ENCODE data around the gene HLF.
"Not testable (repeated sequence)": the region's sequence is repeated elsewhere in the genome, so short reads cannot be mapped to it uniquely, and the experiment has no call there.

HLF gene

DNA sequence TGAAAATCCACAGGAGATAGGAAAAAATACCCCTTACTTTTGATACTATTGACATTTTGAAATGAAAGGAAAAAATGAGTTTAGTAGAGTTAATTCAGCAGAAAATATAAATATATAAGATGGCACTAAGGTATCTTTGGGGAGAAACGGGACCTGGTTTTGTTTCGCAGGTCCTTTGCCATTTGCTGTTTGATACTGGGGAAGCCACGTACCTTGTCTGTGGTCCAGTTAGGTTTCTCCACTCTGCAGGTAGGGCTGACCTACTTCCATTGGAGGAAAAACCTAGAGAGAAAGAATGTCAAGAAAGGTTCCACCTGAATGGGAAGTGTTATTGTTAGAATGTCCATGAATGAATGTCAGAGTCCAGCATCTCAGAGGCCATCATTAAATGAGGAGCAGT lies 48.1 kb downstream of the HLF start:
- no peak for DNase-seq

DNA sequence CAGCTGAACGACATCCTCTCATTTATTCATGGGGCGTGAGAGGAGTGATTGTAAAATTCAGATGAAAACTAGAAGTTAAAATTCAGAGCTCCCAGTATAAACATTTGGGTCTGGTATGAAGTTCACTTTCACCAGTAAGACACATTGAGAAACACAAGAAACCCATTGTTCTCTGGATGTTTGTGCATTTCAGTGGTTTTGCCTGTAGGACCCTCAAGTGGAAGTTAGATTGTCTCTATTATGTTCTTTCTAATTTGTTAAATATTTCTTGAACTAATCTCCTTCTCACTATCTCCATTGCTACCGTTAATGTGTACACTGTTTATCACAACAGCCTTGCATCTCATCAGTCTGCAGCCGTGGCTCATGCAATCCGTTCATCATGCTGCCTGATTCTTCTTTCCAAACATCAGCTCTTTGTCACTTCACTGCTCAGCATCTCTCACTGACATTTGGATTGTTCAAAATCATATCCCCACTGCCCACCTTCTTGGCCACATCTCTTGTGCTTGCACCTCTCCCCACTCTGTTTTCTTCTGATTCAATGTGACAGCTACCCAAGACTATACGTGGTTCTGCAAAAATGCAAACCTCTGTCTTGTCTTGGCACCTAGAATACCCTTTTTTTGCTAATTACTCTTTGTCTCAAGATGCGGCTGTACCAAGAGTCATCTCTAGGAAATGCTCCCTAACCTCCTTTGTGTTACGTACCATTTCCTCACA lies 49.5 kb downstream of the HLF start:
- no peak for DNase-seq

DNA sequence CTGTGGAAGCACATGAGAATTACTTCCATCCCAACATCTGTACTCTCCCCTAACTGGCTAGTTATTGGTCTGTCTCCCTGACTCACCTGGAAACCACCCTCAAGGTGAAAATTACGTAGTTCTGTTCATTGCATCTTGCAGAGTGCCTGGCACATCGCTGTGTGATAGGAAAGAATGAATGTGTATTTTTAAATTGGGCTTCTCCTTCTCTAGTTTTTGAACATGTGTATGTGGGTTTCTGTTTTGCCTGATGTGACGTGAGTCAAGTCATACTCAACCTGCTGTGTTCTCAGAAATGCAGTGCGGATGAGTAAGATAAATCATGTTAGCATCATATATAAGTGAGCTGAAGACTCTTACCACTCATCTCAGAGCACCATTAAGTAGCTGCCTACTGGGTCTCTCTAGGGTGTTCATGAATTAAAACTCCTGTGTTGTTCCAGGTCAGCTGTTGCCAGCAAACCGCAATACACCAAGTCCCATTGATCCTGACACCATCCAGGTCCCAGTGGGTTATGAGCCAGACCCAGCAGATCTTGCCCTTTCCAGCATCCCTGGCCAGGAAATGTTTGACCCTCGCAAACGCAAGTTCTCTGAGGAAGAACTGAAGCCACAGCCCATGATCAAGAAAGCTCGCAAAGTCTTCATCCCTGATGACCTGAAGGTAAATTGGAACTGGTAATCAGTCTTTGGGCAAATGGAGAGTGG lies 50.2 kb downstream of the HLF start:
- no peak for DNase-seq

DNA sequence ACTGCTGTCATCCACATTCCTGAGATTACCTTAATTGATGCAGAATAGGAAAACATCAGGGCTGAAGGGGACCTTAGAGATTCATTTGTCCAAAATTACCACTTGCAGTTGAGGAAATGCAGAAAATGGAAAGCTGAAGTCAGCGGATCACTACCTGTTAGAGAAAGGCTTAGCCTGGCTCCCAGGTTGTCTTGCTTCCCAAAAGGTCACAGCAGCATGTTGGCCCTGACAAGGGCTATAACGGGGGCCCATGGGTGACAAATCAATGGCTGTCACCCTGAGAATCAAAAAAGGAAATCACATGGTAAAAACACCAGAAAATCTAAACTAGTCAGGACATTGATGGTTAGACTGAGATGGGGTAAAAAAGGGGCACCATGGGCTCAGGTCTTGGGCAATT lies 51.7 kb downstream of the HLF start:
- no peak for DNase-seq

DNA sequence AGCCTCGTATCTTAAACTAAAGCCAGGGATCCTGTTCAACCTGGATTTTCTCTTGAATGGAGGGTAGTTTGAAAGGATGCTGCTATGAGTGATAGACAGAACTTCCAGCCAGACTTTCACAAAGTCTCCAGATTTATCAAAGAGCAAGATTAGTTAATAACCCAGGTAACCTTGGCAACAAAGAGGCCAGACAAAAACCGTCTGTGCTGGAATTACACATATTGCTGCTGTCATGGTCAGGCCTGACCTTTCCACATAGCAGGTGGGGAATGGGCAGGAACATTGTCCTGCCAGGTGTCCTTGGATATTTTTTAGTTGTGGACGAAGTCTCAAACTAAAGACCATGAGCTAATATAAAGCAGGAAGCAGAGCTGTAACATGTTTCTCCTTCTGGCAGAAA lies 52.5 kb downstream of the HLF start:
- no peak for DNase-seq

DNA sequence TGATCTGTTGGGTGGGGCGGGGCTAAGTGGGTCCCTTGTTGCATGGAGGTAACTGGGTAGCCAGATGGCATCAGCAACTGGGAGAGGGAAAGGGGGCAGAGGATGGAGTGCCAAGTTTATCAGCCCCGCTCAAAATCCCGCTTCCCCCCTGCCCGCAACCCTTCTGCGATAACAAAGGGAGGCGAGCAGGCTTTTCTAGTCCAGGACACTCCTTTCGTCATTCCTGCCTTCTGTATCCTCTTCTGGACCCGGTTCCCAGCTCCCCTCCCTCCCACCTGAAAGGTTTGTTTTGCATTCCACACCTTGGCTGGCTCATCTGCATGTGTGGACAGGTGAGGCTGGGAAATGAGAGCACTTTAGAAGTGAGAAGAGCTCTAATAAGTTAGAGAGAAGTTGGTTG lies 53.3 kb downstream of the HLF start:
- DNase-seq = no peak

DNA sequence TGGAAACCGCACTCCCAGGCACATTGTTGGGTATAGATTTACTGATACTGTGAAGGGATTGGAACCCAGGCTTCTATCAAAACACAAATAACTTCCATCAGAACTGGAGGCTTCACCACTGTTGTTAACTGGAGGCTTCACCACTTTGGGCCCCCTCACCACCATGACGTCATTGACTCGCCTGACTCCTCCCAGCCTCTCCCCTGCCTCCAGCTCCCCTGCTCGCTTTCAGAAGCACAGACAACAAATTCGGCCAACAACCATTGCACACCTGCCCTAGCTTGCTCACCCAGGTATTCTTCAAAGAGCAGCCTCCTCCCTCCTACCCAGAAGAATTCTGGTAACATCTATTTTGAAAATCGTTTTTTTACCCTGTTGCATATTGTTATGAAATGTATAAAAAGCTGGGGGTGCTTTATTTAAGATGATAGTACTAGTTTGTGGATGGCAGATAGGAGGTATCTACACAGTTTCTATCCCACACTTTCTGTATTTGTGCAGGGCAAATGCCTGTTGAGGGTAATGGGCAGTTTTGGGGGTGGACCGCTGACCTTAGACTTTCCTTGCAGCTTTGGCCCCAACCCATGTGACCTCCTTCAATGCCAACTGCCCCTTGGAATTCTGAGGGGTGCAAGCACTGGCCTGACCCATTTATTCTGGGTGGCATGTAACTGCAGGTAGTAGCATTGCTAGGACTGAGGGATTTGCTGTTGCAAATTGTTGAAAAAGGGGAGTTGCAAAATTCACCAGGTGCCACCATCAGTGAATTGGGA lies 54.1 kb downstream of the HLF start:
- no peak for DNase-seq

DNA sequence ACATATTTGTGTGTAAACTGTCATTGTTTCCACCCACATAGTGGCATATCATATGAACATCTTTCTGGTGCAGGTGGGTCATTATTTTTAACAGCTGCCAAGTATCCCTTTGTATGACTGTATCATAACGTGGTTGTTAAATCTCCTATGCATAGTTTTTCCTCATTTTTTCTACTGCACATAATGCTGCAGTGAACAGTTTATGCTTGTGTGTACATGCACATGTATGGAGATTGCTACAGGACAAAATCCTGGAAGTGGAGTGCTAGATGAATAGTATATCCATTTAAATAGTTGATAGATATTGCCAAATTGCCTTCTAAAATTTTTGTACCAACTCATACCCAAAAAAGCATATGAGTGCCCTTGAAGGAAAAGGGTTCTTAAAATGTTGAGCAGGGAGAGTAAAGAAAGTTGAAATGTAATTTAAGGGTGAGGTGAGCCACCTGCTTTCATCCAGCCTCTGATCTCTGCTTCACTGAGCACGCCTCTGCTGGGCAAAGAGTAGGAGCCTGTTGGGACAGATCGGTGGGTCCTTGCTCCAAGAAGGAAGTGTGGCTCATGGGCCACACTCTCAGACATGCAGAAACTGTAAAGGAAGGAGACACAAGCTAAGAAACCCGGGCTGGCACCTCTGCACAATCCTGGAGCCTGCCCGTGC lies 55.3 kb downstream of the HLF start:
- no peak for DNase-seq

DNA sequence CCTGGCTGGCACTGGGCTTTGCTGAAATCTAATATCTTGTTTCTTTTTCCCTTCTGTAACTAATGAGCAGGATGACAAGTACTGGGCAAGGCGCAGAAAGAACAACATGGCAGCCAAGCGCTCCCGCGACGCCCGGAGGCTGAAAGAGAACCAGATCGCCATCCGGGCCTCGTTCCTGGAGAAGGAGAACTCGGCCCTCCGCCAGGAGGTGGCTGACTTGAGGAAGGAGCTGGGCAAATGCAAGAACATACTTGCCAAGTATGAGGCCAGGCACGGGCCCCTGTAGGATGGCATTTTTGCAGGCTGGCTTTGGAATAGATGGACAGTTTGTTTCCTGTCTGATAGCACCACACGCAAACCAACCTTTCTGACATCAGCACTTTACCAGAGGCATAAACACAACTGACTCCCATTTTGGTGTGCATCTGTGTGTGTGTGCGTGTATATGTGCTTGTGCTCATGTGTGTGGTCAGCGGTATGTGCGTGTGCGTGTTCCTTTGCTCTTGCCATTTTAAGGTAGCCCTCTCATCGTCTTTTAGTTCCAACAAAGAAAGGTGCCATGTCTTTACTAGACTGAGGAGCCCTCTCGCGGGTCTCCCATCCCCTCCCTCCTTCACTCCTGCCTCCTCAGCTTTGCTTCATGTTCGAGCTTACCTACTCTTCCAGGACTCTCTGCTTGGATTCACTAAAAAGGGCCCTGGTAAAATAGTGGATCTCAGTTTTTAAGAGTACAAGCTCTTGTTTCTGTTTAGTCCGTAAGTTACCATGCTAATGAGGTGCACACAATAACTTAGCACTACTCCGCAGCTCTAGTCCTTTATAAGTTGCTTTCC lies 56.0 kb downstream of the HLF start:
- DNase-seq = no peak

DNA sequence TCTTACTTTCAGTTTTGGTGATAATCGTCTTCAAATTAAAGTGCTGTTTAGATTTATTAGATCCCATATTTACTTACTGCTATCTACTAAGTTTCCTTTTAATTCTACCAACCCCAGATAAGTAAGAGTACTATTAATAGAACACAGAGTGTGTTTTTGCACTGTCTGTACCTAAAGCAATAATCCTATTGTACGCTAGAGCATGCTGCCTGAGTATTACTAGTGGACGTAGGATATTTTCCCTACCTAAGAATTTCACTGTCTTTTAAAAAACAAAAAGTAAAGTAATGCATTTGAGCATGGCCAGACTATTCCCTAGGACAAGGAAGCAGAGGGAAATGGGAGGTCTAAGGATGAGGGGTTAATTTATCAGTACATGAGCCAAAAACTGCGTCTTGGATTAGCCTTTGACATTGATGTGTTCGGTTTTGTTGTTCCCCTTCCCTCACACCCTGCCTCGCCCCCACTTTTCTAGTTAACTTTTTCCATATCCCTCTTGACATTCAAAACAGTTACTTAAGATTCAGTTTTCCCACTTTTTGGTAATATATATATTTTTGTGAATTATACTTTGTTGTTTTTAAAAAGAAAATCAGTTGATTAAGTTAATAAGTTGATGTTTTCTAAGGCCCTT lies 56.8 kb downstream of the HLF start:
- no peak for DNase-seq

DNA sequence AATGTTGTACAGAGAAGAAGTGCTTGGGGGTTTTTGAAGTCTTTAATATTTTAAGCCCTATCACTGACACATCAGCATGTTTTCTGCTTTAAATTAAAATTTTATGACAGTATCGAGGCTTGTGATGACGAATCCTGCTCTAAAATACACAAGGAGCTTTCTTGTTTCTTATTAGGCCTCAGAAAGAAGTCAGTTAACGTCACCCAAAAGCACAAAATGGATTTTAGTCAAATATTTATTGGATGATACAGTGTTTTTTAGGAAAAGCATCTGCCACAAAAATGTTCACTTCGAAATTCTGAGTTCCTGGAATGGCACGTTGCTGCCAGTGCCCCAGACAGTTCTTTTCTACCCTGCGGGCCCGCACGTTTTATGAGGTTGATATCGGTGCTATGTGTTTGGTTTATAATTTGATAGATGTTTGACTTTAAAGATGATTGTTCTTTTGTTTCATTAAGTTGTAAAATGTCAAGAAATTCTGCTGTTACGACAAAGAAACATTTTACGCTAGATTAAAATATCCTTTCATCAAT lies 57.8 kb downstream of the HLF start:
- no peak for DNase-seq

DNA sequence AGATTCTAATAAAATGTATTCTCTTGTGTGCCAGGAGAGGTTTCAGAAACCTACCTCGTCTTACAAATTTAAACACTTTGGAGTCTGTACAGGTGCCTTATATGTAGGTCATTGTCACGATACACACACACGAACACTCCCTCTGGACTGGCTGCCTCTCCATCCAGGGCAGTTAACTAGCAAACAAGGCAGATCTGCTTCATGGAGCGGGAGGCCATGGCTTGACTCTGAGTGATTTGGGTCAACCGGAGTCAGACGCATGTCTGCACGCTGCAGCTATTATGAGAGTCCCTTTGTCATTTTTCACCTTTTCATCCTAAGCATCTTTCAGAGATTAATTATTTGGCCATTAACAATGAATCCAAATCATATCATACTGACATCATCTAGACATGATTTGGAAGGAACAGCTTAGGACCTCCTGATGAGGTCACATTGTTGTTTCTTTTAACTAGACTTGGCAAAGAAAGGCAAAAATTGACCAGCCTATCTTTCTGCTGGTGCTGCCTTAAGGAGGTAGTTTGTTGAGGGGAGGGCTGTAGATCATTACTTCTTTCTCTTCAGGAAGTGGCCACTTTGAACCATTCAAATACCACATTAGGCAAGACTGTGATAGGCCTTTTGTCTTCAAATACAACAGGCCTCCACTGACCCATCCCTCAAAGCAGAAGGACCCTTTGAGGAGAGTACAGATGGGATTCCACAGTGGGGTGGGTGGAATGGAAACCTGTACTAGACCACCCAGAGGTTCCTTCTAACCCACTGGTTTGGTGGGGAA lies 58.9 kb downstream of the HLF start:
- no peak for DNase-seq

DNA sequence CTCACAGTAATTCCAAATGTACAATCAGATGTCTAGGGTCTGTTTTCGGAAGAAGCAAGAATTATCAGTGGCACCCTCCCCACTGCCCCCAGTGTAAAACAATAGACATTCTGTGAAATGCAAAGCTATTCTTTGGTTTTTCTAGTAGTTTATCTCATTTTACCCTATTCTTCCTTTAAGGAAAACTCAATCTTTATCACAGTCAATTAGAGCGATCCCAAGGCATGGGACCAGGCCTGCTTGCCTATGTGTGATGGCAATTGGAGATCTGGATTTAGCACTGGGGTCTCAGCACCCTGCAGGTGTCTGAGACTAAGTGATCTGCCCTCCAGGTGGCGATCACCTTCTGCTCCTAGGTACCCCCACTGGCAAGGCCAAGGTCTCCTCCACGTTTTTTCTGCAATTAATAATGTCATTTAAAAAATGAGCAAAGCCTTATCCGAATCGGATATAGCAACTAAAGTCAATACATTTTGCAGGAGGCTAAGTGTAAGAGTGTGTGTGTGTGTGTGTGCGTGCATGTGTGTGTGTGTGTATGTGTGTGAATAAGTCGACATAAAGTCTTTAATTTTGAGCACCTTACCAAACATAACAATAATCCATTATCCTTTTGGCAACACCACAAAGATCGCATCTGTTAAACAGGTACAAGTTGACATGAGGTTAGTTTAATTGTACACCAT lies 59.7 kb downstream of the HLF start:
- DNase-seq = no peak

DNA sequence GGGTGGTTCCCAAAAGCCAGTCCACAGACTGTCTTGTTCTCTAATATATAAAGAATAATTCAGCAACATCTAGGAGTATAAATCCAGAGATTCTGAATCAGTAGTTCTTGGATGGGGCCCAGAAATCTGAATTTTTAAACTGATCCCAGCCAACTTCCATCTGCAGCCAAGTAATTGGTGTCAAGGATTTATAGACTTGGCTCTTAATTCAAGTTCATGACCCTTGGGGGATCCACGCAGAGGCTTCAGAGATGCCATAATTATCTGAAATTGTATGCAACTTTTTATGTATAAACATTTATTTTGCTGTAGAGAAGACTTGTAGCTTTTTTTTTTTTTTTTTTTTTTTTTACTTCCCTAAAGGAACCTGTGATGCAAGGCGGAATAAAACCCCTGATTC lies 60.6 kb downstream of the HLF start:
- no peak for DNase-seq

DNA sequence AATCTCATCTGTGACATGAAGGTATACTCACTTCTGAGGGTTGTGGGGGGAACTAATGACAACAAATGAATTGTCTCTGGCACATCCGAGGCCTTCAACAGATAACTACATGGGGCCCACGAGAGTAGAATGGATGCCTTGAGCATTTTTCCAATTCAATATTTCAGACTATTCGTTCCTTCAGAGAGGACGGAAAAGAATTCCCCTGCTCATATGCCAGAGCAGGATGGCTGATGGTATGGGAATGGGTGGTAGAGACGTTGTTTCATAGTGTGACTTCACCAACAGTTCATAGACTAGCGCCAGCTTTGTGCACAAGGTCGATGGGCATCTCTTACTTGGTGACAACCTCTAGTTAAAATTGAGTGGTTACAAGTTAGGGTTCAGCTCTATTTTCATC lies 61.3 kb downstream of the HLF start:
- DNase-seq = no peak

DNA sequence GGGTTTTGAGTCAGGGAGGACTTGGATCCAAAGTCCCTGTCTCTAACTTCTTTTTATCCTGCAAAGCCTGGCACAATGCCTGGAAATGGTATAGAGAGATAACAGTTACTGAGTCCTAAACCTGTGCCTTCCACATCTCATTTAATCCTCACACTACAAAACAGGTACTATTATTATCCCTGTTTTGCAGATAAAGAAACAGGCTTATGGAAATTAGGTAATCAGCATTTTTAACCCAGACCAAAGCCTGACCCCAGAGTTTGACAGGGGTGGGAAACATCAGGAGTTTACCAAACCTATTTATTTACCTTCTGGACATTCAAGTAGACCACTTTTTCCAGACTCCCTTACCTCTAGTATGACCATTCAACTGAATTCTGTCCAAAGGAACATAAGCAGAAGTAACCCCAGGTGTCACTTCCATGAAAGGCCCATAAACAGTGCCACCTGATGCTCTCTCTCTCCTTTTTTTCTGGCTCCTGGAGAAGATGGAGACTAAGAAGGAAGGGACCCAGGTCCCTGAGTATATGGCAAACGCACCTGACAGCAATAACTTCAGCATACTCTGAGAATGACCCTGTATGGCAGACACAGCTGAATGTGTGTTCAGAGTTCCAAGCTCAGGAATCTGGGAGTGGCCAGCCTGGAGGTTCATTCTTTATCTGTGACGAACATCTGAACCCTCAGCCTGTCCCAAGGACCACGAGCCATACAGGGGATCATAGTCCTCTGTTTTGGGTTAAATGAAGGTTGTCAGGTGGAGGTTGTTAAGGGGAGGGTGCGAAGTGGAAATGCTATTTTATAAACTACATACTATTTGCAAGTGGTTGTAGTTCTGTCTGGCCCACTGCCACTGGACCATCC lies 62.7 kb downstream of the HLF start:
- no peak for DNase-seq

DNA sequence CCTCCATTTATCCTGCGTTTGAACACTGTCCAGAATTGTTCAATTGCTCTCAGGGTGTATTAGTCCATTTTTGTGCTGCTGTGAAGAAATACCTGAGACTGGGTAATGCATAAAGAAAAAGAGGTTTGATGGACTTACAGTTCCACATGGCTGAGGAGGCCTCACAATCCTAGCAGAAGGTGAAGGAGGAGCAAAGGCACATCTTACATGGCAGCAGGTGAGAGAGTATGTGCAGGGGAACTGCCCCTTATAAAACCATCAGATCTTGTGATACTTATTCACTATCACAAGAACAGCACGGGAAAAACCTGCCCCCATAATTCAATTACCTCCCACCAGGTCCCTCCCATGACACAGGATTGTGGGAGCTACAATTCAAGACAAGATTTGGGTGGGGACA lies 63.8 kb downstream of the HLF start:
- not testable (repeated sequence) for DNase-seq

DNA sequence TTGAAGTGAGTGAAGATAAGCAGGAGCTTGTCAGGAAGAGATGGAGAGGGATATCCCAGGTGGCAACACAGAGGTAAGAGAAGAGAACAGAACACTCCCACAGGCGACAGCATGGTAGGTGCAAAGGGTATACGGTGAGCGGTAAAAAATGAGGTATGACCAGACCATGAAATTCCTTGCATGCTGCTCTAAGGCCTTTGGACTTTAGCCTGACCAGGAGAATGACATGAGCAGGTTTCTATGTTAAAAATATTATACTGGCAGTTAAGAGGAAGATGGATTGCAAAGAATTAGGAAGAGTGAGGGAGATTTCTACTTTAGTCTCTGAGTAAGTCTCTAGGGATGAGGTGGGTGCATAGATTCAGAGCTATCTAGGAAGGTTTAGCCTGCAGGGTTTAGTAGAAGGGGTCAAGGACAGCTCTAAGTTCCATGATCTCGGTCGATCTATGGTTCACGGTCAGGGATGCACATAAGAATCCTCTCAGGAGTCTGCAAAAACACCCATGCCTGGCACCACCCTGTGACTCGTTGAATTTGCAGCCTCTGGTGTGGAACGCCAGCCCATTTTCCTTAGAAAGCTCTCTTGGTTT lies 65.7 kb downstream of the HLF start:
- no peak for DNase-seq
